HG02763 (cell line): ENCODE measurements around the gene TMOD3.

Experiments
- ATAC-seq: cut with Tn5 transposase; IDR thresholded peaks from one replicate; pipeline ENCODE4 v1.9.1; 2021; ENCODE audit warnings: mild to moderate bottlenecking, moderate library complexity; ENCODE audit not compliant: unreplicated experiment

The TMOD3 gene

GRCh38 chr15:51907136-51907862 is 77.8 kb downstream of the TMOD3 start:
- ATAC-seq: no peak

DNA sequence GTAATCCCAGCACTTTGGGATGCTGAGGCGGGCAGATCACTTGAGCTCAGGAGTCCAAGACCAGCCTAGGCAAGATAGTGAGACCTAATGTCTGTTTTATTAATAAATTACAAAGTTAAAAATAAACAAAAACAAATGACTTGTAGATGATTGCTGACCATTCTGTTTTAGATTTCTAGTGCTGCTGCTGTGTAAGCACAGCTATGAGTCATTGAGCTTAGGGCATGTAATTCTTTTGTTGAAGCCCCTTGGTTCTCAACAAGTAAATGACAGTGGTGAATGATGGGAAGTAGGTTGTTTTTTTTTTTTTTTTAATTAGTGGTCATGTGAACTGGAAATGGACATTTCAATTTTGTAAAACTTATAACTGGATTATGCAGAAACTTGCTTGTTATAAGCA is 78.9 kb downstream of the TMOD3 start:
- ATAC-seq: no peak

- ATAC-seq: no peak
Measured at GRCh38 chr15:51909584-51909983, 80.1 kb downstream of the TMOD3 start.

DNA sequence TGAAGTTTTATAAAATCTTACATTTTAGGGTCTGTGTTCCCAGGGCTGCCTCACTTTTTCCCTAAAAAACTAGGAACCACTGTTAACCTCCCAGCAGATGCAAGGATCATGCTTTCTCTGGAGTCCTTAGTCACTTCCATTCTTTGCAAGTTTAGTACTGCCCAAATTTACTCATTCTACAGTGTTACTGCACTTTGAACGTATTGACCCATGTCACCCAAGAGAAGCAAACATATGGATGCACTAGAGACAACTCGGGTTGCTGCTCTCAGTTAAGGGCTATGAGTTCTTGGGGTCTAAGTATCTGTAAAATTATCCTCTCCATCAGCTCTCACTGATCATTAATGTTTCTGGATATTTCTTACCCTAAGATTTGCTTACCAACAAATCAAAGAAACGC is 83.1 kb downstream of the TMOD3 start:
- ATAC-seq: no peak

DNA sequence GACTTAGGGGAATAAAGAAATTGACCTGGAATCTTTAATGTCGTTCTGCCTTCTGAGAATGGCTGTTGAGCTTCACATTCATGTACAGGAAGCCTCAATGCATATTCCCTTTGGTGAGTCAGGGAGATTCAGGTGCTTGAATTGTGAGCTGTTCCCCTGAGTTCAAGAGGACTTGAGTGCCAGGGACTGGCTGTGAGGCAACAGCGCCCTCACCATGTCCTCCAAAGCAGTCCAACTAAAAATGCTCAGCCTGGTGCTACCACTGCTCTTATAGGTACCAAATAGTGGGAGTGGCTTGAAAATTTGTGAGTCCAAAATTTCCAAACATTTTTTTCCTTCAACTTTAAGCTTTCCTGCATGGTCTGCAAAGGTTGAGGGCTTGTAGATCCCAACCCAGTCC is 88.0 kb downstream of the TMOD3 start:
- ATAC-seq: no peak

- ATAC-seq: no peak
Measured at GRCh38 chr15:51924156-51925068, 95.0 kb downstream of the TMOD3 start.

GRCh38 chr15:51926809-51927208 is 97.4 kb downstream of the TMOD3 start:
- no peak for ATAC-seq

- ATAC-seq: no peak
Measured at GRCh38 chr15:51931016-51931415, 101.6 kb downstream of the TMOD3 start.

DNA sequence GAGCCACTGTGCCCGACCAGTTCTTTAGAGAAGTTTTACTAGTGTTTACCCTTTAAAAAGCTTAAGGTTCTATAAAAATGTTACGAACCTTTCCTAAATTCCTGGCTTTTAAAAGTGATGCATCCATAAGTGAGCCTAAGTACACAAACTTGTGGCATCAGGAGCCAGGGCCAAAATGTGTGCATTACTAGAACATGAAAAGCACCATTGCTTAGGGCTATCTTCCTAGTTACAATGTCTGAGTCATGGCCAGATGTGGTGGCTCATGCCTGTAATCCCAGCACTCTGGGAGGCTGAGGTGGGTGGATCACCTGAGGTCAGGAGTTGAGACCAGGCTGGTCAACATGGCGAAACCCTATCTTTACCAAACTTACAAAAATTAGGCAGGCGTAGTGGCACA is 102.2 kb downstream of the TMOD3 start:
- no peak for ATAC-seq

GRCh38 chr15:51932161-51932560 is 102.7 kb downstream of the TMOD3 start:
- no peak for ATAC-seq

GRCh38 chr15:51935466-51936104 is 106.1 kb downstream of the TMOD3 start:
- peak; percentile 87 for ATAC-seq

DNA sequence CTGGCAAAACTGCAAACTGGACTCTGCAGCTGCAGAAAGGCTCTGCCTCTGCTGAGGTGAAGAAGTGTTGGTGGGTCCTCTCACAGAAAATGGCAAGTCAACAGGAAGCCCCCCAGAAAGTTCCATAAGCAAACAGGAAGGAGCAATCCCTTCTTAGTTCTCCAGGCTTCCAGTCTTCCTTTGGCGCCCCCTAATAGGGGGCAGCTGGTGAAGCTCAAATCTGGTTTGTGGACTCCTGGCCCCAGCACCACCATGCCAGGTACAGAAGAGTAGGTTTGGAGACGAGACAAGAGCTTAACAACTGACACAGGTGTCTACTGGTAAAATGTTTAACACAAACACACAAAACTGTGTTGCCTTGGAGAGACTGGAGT is 106.6 kb downstream of the TMOD3 start:
- no peak for ATAC-seq

- ATAC-seq: no peak
Measured at GRCh38 chr15:51938286-51938685, 108.8 kb downstream of the TMOD3 start.

GRCh38 chr15:51939216-51939615 is 109.8 kb downstream of the TMOD3 start:
- no peak for ATAC-seq

DNA sequence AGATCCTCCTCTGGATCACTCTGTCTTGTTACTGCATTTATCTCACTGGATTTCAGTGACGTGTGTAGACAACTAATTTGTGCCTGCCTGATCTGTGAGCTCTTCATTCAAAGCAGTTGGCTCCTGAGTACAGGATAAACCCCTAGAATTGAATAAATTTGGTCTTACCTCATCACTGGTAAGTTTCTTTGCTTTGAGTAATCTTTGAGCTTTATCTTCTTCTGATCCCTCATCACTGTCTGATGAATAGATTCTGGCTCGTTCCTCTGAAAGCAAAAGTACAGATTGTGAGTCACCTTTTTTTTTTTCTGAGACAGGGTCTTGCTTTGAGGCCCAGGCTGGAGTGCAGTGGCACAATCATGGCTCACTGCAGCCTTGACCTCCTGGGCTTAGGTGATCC is 117.7 kb downstream of the TMOD3 start:
- no peak for ATAC-seq

- ATAC-seq: no peak
Measured at GRCh38 chr15:51952805-51953204, 123.4 kb downstream of the TMOD3 start.

DNA sequence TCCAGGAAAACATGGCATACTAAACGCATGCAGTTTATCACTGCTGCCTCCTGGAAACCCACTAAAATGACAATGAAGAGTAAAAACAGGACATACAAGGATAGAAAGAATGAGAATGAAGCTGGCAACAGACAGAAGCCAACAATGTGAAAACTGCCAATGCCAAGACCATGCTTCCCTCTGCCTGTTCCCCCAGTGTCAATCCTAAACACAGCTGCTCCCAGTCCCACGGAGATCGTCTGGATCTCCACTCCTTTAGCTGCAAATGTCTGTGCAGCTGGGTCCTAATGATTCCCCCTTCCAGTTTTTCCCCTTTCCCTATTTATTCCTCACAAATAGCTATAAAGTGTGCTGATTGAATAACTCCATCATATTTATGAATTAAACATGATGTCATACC is 126.1 kb downstream of the TMOD3 start:
- ATAC-seq: no peak
